Stomach (tissue), 4 donors: ENCODE measurements around the gene TMEM135.

Source experiments
- POLR2AphosphoS5 ChIP-seq, 3 donors: sonication (generic); formaldehyde crosslinking; IDR thresholded peaks; one replicate each; pipeline ENCODE4 v1.6.1; 2016; ENCODE audit warnings: antibody characterized with exemption in 3 of 3
- TF ChIP-seq, protein P1 (sequence below), 7 experiments: fragments of 450-650 bp in 4 of 7; fragments of 200-600 bp in 3 of 7; sonication (generic) in 3 of 7; IDR thresholded peaks; one replicate each; pipeline ENCODE4 v1.5.1; 2016 to 2019; ENCODE audit warnings: antibody characterized with exemption in 7 of 7, control low read depth in 2 of 7, mild to moderate bottlenecking in 1 of 7

DNA sequence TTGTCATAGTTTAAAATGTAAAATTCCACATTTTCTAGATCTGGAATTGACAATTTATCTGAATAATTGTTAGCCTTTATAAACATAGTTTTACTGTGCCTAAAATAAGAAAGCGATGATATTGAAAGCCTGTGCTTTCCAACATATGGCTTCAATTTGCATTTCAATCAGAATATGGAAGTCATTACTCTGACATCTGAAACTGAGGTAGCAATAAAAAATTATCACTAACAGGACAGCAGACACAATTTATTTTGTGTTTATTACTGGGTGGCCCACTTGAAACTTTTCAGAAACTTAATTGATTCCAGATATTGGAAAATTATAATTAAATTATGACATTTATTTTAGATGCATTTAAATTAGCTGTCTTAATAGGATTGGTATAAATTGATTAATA is 78.5 kb downstream of the TMEM135 start:
- TF ChIP-seq POLR2AphosphoS5 (IDR thresholded peaks at IDR 0.05), result no peak
- TF ChIP-seq, protein P1, sequence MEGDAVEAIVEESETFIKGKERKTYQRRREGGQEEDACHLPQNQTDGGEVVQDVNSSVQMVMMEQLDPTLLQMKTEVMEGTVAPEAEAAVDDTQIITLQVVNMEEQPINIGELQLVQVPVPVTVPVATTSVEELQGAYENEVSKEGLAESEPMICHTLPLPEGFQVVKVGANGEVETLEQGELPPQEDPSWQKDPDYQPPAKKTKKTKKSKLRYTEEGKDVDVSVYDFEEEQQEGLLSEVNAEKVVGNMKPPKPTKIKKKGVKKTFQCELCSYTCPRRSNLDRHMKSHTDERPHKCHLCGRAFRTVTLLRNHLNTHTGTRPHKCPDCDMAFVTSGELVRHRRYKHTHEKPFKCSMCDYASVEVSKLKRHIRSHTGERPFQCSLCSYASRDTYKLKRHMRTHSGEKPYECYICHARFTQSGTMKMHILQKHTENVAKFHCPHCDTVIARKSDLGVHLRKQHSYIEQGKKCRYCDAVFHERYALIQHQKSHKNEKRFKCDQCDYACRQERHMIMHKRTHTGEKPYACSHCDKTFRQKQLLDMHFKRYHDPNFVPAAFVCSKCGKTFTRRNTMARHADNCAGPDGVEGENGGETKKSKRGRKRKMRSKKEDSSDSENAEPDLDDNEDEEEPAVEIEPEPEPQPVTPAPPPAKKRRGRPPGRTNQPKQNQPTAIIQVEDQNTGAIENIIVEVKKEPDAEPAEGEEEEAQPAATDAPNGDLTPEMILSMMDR (IDR thresholded peaks at IDR 0.05), result no peak
